ENCODE measurements around the gene PAPSS1. TPM values are rescaled to one million over a fixed set of nuclear protein-coding genes. Genes with fewer than 3 reads are reported as not detected.

PAPSS1 gene
- total and polyA plus RNA-seq, 2 of the 8 experiments (the other 6 are each of a cell fraction or from before 2014, with no cell fraction given): 79.2 to 98.5 TPM

DNA sequence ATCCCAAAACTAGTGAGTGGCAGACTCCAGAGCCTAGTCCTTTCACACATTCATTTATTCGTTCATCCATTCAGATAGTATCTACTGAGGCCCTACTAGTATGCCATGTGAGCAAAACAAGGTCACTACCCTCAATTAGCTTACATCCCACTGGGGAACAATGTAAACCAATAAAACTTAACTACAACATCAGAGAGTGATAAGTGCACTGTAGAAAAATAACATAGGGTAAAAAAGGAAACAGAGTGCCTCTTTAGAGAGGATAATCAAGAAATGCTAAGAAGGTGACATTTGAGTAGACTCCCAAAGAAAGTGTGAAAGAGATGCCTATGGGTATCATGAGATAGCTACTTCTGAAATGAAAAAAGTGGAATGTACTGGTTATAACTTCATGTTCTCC, 18.5 kb downstream of the PAPSS1 start:
- Histone ChIP-seq H4K20me1 (replicated peaks in 1 of 2; ENCODE audit: control insufficient read depth in 1 of 2, insufficient read depth in 2 of 2, low read length in 2 of 2) (no peaks in the 10 kb centered on the region), H4K5ac (ENCODE audit: insufficient read length, low read depth, low read length) (no peak overlapping the region), H2BK5ac (ENCODE audit: low read depth, low read length) (no peak overlapping the region), H3K18ac (ENCODE audit: extremely low read depth, low read length) (no peak overlapping the region), H3K23ac (ENCODE audit: insufficient read length) (no peak overlapping the region), H3K79me1 (ENCODE audit: low read depth, low read length) (no peaks in the 10 kb centered on the region), H3K4ac (replicated peaks; ENCODE audit: insufficient read length, low read depth, low read length) (no peak overlapping the region), H3K4me3 (ENCODE audit: extremely low read depth in 1 of 4, insufficient read depth in 2 of 4, low read depth in 3 of 4, low read length in 4 of 4) (no peak overlapping the region), H4K91ac (replicated peaks; ENCODE audit: insufficient read length, low read length) (no peak overlapping the region), H3K27ac (ENCODE audit: low read depth, low read length) (no peak overlapping the region), H3K36me3 (ENCODE audit: control insufficient read depth in 2 of 4, insufficient read depth in 4 of 4, low read length in 3 of 4) (peaks cover 0 to 14% (median 3%) of the 10 kb centered on the region in 4 experiments; a peak in 4 of 8 replicates), H2BK15ac (ENCODE audit: low read length) (no peak overlapping the region), H3K14ac (ENCODE audit: insufficient read length) (no peak overlapping the region), H2AFZ (ENCODE audit: low read length) (no peak overlapping the region), H2BK120ac (replicated peaks; ENCODE audit: low read depth, low read length) (no peak overlapping the region), H3K79me2 (ENCODE audit: control insufficient read depth in 1 of 2, insufficient read depth in 2 of 2, low read length in 2 of 2) (peaks cover 0 to 42% of the 10 kb centered on the region in 2 experiments; a peak in 2 of 4 replicates), H3K4me1 (replicated peaks in 1 of 4; ENCODE audit: control insufficient read depth in 3 of 4, insufficient read depth in 4 of 4, low read length in 3 of 4) (no peaks in the 10 kb centered on the region), H4K8ac (ENCODE audit: extremely low read depth, insufficient read depth, low read length) (no peak overlapping the region), H3K9ac (replicated peaks in 1 of 4; ENCODE audit: extremely low read depth in 1 of 4, low read depth in 3 of 4, low read length in 3 of 4) (no peak overlapping the region), H3K27me3 (replicated peaks in 1 of 4; ENCODE audit: control insufficient read depth in 3 of 4, extremely low read depth in 1 of 4, insufficient read depth in 3 of 4, low read length in 3 of 4) (no peaks in the 10 kb centered on the region), H2BK20ac (ENCODE audit: low read length) (no peak overlapping the region), H2AK5ac (ENCODE audit: low read depth, low read length) (no peak overlapping the region), H3K56ac (replicated peaks; ENCODE audit: insufficient read length, low read depth, low read length) (no peak overlapping the region), H3K4me2 (ENCODE audit: insufficient read depth in 1 of 2, low read depth in 2 of 2, low read length in 2 of 2) (no peak overlapping the region), H2BK12ac (ENCODE audit: low read depth, low read length) (no peak overlapping the region), H3K23me2 (ENCODE audit: low read depth, low read length) (no peaks in the 10 kb centered on the region), H3K9me3 (ENCODE audit: insufficient read depth in 2 of 2, low read depth in 1 of 2, low read length in 1 of 2) (peaks cover under 1 to 9% of the 10 kb centered on the region in 2 experiments; a peak in 3 of 4 replicates)
- ChIA-PET CTCF (ENCODE audit: partially characterized antibody) (interaction anchor here (0.7 kb wide), 1 partner anchor 143 kb away, joined by 3 read pairs; no protein-coding TSS in a partner anchor), POLR2A (ENCODE audit: partially characterized antibody) (no interaction called here)
- FAIRE-seq (no peak), DNase-seq (ENCODE audit: low read depth in 1 of 2, low spot score in 2 of 2) (no peak)
- 93% methylated on average over 1 of the region's 1 CpG; no CpG with 5 or more reads in 1 of the 2 experiments for WGBS, 2 experiments (ENCODE audit: extremely low coverage in 1 of 2, insufficient coverage in 1 of 2, insufficient read length in 1 of 2, insufficient replicate concordance in 2 of 2, low coverage in 1 of 2, low lambda C conversion rate in 2 of 2, missing lambda C conversion rate in 1 of 2)
- no peak for TF ChIP-seq SP2 (IDR thresholded peaks at IDR 0.05; ENCODE audit: low read length)
- no peak for TF ChIP-seq CBX5 (IDR thresholded peaks at IDR 0.05; ENCODE audit: low read depth, low read length)
- no peak for TF ChIP-seq POLR2AphosphoS5 (IDR thresholded peaks at IDR 0.05; ENCODE audit: low read depth, low read length)
- no peak for TF ChIP-seq GTF2F1 (IDR thresholded peaks at IDR 0.05; ENCODE audit: borderline replicate concordance, low read depth, low read length)
- TF ChIP-seq HDAC6 (IDR thresholded peaks at IDR 0.05; ENCODE audit: low read depth, low read length): no peak
- no peak for TF ChIP-seq CBX8 (IDR thresholded peaks at IDR 0.05; ENCODE audit: borderline replicate concordance, low read depth, low read length)
- no peak for TF ChIP-seq SRF (IDR thresholded peaks at IDR 0.05; ENCODE audit: low read depth, low read length)
- TF ChIP-seq ZNF274 (IDR thresholded peaks at IDR 0.05; ENCODE audit: borderline replicate concordance, extremely low read depth, low read length): no peak
- TF ChIP-seq HDAC2 (IDR thresholded peaks at IDR 0.05; ENCODE audit: borderline replicate concordance in 1 of 2, low read depth in 2 of 2, low read length in 2 of 2): no peak
- no peak for TF ChIP-seq ASH2L (IDR thresholded peaks at IDR 0.05; ENCODE audit: low read length)
- no peak for TF ChIP-seq EGR1 (IDR thresholded peaks at IDR 0.05; ENCODE audit: borderline replicate concordance, low read depth, low read length)
- TF ChIP-seq, protein P1, sequence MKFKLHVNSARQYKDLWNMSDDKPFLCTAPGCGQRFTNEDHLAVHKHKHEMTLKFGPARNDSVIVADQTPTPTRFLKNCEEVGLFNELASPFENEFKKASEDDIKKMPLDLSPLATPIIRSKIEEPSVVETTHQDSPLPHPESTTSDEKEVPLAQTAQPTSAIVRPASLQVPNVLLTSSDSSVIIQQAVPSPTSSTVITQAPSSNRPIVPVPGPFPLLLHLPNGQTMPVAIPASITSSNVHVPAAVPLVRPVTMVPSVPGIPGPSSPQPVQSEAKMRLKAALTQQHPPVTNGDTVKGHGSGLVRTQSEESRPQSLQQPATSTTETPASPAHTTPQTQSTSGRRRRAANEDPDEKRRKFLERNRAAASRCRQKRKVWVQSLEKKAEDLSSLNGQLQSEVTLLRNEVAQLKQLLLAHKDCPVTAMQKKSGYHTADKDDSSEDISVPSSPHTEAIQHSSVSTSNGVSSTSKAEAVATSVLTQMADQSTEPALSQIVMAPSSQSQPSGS (IDR thresholded peaks at IDR 0.05; ENCODE audit: low read length): no peak

Data from H1 (cell line).